ENCODE data around the gene PCSK5. TPM values are rescaled to one million over a fixed set of nuclear protein-coding genes. Genes with fewer than 3 reads are reported as not detected.

Gene PCSK5
- total RNA-seq, 1 donor from 2014 or later, result 8.9 TPM

DNA sequence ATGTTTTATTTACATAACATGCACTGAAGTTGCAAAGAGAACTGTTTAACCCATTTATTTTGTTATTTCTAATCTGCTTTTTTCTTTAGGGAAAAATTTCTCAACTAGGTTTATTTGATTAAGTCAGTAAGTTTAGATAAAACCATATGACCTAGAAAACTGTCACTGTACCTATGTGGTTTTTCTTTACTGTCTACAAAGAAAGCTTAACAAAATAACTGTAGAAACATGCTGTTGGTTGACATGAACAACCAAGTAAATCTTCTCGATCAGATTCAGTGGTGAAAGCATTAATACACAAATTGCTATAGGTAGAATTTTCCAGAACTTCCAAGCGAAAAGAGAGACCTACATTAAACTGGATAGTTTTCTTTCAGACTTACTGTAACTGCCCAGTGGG is 137.4 kb downstream of the PCSK5 start:
- H3K9me3 Mint-ChIP-seq (ENCODE audit: low read depth), result no peaks in the 10 kb centered on the region
- H3K27me3 Mint-ChIP-seq (ENCODE audit: low read depth), result no peaks in the 10 kb centered on the region
- DNase-seq (ENCODE audit: low spot score), result no peak
- peaks cover 16% of the 10 kb centered on the region for H3K4me1 Mint-ChIP-seq (ENCODE audit: low read depth)
- no peak overlapping the region for H3K4me3 Mint-ChIP-seq (ENCODE audit: unreplicated experiment)
- H3K36me3 Mint-ChIP-seq (ENCODE audit: low read depth), result peaks cover 12% of the 10 kb centered on the region
- TF ChIP-seq CTCF (IDR thresholded peaks at IDR 0.05), result no peak
- no peak overlapping the region for H3K27ac Mint-ChIP-seq (ENCODE audit: unreplicated experiment)

DNA sequence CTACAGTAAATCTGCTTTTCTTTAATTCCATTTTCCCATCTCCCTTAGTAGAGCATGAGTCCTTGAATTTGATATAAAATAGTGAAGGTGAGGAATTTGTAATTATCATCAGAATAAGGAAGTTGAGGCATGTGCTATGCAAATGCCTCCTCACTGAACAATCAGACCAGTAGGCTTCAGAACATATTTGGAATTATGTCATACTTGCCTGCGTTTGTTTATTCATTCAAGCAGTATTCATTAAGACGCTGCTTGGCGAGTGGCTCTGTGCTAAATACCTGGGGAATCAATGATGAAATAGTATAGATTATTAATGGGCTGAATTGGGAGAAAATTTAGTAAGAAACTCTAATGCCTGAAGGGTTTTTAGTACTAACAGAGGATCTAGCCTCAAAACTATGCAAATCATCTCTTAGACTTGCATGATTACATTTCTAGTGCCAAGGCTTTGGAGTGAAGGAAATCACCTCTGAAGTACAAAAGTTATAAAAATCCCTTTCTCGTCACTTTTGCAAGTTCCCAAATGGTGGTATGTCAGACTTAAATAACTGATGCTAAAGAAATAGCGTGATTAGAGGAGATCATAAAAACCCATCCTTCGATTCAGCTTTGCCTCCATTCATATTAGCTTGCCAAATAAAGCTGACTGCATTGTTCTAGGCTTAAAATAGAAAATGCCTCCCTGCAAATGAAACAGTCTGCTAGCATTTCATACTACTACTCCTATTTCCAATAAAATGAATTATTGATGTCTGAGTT is 141.7 kb downstream of the PCSK5 start:
- Mint-ChIP-seq H3K4me1 (ENCODE audit: low read depth) (peaks cover 17% of the 10 kb centered on the region), H3K4me3 (ENCODE audit: unreplicated experiment) (no peak overlapping the region), H3K27ac (ENCODE audit: unreplicated experiment) (no peak overlapping the region), H3K27me3 (ENCODE audit: low read depth) (no peaks in the 10 kb centered on the region), H3K36me3 (ENCODE audit: low read depth) (peaks cover 15% of the 10 kb centered on the region), H3K9me3 (ENCODE audit: low read depth) (no peaks in the 10 kb centered on the region)
- DNase-seq (ENCODE audit: low spot score), result no peak
- TF ChIP-seq CTCF (IDR thresholded peaks at IDR 0.05), result no peak

DNA sequence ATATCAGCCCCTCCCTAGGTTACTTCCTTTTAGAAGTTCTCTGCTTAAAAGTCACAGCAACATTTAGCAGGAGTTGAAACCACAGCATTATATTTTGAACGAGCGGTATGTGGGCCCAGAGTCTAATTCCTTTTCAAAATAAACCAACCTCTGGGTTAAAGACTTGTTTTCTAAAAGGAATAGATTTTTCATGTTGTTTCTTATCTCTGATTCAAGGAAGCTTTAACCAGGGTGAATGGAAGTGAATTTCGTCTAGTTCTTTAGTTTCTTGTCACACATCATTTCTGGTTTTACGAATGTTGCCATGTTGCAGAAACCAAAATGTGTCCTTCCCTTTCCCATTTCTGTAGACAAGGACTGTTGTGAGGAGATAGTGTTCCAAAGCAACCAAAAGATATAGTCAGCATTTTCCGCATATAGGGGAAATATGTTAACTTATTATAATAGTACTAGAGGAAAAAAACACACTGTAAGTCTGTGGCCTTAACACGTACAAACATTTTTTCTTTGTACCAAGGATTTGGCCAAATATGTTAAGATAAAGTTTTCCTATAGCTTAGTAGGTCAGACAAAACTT is 142.4 kb downstream of the PCSK5 start:
- H3K27me3 Mint-ChIP-seq (ENCODE audit: low read depth), result no peaks in the 10 kb centered on the region
- peaks cover 15% of the 10 kb centered on the region for H3K36me3 Mint-ChIP-seq (ENCODE audit: low read depth)
- no peak for DNase-seq (ENCODE audit: low spot score)
- H3K4me3 Mint-ChIP-seq (ENCODE audit: unreplicated experiment), result no peak overlapping the region
- H3K9me3 Mint-ChIP-seq (ENCODE audit: low read depth), result no peaks in the 10 kb centered on the region
- H3K27ac Mint-ChIP-seq (ENCODE audit: unreplicated experiment), result no peak overlapping the region
- H3K4me1 Mint-ChIP-seq (ENCODE audit: low read depth), result peaks cover 17% of the 10 kb centered on the region
- TF ChIP-seq CTCF (IDR thresholded peaks at IDR 0.05), result no peak

DNA sequence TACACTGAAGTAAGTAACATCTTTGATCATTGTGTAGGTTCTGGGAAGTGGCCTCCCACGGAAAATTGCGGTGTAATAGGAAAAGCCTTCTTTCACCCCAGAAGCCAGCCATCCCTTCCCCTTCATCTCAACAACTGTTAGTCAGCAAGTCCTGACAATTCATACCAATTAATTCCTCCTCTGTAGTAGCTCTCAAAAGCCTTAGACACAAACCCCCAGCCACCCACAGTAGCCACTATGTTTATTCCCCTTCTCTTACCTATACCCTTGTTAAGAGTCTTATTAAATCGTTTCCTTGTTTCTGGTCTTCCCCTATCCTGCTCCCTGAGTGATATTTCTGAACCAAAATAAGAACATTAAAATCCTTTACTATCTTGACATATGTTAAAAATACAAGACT is 143.6 kb downstream of the PCSK5 start:
- Mint-ChIP-seq H3K4me3 (ENCODE audit: unreplicated experiment) (no peak overlapping the region), H3K4me1 (ENCODE audit: low read depth) (peaks cover 17% of the 10 kb centered on the region), H3K27ac (ENCODE audit: unreplicated experiment) (no peak overlapping the region), H3K36me3 (ENCODE audit: low read depth) (peaks cover 12% of the 10 kb centered on the region), H3K27me3 (ENCODE audit: low read depth) (no peaks in the 10 kb centered on the region), H3K9me3 (ENCODE audit: low read depth) (no peaks in the 10 kb centered on the region)
- TF ChIP-seq CTCF (IDR thresholded peaks at IDR 0.05), result no peak
- no peak for DNase-seq (ENCODE audit: low spot score)

GRCh38 chr9:76036762-76037161 is 146.3 kb downstream of the PCSK5 start:
- no peak overlapping the region for H3K4me3 Mint-ChIP-seq (ENCODE audit: unreplicated experiment)

More at GRCh38 chr9:76036762-76037161, 146.3 kb downstream of the PCSK5 start:
- H3K27ac Mint-ChIP-seq (ENCODE audit: unreplicated experiment), result no peak overlapping the region
- no peaks in the 10 kb centered on the region for H3K9me3 Mint-ChIP-seq (ENCODE audit: low read depth)
- H3K4me1 Mint-ChIP-seq (ENCODE audit: low read depth), result peaks cover 12% of the 10 kb centered on the region
- TF ChIP-seq CTCF (IDR thresholded peaks at IDR 0.05), result no peak
- peaks cover 15% of the 10 kb centered on the region for H3K36me3 Mint-ChIP-seq (ENCODE audit: low read depth)
- DNase-seq (ENCODE audit: low spot score), result no peak
- no peaks in the 10 kb centered on the region for H3K27me3 Mint-ChIP-seq (ENCODE audit: low read depth)
